ENCODE measurements around the gene THAP12.
A peak's percentile ranks its signal among the peaks of the same experiment; 100 is the strongest.

The THAP12 gene

DNA sequence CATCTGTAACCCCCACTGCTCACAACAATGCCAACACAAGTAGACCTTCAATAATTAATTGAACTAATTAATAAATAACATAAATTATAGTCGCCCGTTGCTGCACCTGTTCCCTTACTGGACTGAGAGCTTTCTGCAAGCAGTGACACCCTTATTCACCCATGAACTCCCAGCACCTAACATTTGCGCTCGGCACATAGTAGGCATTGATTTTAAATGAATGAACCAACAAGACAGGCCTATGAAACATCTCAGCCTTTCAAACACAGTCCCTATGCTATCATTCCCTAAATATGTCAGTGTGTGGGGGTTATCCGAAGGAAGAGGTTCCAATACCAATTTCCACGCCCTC is 1.1 kb downstream of the THAP12 start:
- no peak for DNase-seq (ENCODE audit: low read depth in 4 of 4, low spot score in 1 of 4)

DNA sequence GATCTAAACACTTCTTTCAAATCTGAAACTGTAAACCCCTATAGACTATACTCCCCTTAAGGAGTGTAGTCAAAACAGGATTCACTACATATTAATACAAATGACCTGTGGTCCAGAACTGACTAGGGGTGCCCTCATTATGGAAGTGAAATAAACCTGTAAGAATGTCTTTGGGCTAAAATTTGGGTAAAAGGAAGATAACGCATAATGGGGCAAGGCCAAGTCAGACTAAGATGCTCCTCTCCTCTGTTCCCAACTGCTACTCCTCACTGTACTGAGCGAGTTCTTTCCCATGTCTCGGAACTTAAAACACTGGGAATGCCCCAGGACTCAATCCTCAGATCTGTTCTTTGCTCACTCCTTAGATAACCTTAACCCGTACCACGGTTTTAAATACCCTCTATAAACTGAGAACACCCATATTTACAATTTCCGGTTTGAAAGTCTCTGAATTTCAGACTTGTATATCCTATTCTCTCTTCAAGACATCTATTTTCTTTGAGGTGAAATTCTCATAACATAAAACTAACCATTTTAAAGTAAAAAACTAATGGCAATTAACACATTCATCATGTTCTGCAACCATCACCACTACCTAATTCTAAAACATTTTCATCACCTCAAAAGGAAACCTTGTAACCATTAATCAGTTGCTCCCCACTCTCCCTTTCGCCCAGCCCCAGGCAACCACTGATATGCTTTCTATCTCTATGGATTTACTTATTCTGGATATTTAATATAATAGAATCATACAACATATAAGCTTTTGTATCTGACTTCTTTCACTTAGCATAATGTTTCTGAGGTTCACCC is 4.0 kb downstream of the THAP12 start:
- DNase-seq (ENCODE audit: low read depth in 4 of 4, low spot score in 1 of 4), result no peak

DNA sequence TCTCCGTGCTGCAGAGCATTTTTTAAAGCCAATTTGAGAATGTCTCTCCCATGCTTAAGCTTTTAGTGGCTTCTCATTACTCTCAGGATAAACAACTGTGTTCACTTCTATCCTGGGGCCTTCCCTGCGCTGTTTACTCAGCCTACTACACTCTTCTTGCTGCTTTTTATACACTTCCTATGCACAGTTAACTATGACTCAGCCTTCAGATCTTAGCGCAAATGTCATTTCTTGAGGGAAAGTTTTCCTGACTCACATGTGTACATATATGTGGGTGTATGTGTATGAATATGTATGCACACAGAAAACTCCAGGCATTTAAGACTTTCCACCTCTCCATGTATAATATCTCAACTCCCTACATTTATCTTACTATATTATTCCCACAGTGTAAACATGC is 9.8 kb downstream of the THAP12 start:
- peak in 3 of 4 experiments; percentile 9 to 21 (median 19) for DNase-seq (ENCODE audit: low read depth in 4 of 4, low spot score in 1 of 4)

DNA sequence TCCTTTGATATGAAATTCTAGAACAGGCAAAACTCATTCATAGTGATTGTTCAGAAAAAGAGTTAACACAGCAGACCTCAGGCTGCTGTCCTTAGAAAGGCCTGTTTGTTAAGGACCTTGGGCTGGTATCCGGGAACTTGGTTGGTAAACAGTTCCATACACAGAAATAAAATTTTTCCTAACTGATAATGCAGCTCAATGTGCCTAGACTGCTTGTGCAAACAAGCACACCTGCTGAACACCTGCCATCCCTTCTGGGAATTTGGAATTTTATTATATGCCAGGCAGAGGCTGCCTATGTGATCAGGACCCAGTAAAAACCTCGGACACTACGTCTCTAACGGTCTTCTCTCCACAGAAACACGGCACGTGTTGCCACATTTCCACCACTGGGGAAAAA is 11.5 kb downstream of the THAP12 start:
- DNase-seq (ENCODE audit: low read depth in 4 of 4, low spot score in 1 of 4), result no peak

DNA sequence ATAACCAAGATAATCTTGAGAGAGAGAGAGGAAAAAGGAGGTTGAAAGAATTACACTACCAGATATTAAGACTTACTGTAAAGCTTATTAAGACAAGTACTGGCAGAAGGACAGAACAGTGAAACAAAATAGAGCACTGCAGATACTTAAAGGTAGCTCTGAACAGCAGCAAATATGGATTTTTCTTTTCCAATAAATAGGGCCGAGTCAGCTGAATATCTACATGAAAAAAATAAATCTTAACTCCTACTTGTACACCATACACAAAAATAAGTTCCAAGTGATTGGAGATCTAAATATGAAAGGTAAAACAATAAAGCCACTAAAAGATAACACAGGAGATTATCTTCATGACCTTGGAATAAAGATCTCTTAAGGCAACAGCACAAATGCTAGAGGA is 12.4 kb downstream of the THAP12 start:
- DNase-seq (ENCODE audit: low read depth in 4 of 4, low spot score in 1 of 4), result no peak

DNA sequence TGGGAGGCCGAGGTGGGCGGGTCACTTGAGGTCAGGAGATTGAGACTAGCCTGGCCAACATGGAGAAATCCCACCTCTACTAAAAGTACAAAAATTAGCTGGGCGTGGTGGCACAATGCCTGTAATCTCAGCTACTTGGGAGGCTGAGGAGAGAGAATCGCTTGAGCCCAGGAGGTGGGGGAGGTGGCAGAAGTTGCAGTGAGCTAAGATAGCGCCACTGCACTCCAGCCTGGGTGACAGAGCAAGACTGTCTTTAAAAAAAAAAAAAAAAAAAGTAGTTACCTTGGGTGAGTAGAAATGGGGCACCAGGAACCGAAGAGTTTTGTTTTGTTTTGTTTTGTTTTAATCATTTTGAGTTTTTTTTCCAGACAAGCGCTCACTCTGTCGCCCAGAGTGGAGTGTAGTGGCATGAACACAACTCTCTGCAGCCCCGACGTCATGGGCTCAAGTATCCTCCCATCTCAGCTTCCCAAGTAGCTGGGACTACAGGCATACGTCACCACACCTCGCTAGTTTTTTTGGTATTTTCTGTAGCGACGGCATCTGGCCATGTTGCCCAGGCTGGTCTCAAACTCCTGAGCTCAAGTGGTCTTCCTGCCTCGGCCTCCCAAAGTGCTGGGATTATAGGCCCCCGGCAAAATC is 15.8 kb downstream of the THAP12 start:
- DNase-seq (ENCODE audit: low read depth in 4 of 4, low spot score in 1 of 4), result no peak

DNA sequence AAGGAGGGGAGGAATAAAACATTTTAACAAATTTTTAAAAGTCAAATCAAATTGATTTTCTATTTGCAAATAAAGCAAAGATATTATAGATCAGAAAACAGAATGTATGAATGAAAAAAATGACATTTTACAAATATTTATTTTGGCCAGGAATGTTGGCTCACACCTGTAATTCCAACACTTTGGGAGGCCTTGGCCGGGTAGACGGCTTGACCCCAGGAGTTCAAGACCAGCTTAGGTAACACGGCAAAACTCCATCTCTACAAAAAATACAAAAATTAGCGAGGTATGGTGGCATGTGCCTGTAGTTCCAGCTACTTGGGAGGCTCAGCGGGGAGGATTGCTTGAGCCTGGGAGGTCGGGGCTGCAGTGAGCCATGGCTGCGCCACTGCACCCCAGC is 18.2 kb downstream of the THAP12 start:
- DNase-seq (ENCODE audit: low read depth in 4 of 4, low spot score in 1 of 4), result no peak

DNA sequence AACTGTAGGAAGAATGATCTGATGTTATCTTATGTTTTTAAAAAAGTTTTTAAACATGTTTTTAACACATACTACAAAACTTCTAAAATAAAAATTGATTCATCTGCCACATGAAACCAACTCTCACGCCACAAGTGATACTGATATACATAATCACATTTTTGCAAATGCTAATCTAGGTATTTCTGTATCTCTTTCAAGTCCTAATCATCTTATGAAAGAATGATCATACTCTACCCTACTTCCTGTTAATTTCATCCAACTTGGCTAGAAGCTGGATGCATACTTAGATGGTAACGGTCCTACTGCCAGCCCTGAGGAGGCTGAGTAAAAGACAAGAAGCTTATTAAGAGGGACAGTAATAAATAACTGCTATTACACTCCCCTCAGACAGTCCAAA is 19.2 kb downstream of the THAP12 start:
- DNase-seq (ENCODE audit: low read depth in 4 of 4, low spot score in 1 of 4), result no peak

DNA sequence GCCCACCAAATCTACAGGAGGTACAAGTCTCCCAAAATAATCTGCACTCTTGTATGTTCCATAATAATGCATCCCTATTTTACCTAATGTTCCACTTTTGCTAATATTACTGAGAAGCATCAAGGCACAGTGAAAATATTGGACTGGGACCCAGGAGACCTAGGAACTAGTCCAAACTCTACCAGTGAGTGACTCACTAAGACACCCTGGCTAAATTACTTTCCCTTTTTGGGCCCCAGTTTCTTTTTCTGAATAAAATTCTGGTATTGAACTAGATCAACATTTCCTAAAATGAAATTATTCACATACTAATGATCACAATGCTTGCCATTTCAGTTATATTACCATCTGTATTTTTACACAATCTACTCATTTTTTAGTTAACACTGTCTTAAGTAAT is 19.6 kb downstream of the THAP12 start:
- no peak for DNase-seq (ENCODE audit: low read depth in 4 of 4, low spot score in 1 of 4)

DNA sequence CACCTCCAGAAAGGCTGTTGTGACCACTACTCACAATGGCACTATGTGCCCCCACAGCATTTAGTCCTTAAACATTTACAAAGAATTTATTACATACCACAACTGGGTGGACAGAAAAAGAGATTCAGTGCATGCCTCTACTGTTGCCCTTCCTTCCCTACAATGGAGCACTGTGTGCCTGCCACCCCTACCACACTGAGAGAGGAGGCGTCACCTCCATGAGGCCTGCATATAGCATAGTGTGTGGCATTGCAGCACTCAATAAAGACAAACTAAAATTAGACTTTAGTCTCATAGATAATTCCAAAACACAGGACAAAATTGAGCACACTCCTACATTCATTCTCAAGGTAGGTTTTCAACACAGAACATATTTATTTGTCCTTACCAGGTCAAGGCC is 25.8 kb downstream of the THAP12 start:
- no peak for DNase-seq (ENCODE audit: low read depth in 4 of 4, low spot score in 1 of 4)

DNA sequence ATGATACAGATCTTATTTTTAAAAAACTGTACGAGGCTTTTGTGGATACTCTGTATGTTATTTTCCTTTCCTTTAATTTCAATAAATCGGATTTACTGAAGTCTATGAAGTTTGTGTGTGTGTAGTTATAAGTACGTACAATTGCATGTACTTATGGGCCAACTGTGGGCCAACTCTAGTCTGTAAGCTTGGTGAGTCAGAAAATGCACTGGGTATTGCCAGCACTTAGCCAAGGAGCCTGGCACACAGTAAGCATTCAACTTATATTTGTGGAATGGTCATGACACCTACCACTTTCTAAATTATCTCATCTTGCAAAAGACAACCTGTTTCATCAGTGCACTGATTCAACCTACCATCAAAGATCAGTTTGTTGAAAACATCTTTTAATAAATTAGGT is 32.6 kb downstream of the THAP12 start:
- no peak for DNase-seq (ENCODE audit: low read depth in 4 of 4, low spot score in 1 of 4)

DNA sequence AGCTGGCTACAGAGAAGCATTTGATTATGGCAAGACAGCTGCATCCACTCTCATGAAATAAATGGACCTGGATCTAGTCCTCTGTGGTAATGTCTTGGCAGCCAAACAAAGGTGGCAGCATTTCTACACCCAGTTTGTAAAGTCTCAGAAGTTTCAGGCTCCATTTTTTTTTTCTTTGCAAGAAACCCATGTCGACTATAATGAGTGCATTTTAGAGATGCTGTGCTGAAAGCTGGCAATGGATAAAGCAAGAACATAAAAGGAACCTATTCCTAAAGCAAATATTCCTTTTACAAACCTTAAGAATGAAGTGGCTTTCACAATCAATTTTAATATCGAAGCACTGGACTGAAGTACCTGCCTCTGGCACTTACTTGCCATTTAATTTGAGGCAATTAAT is 33.5 kb downstream of the THAP12 start:
- DNase-seq (ENCODE audit: low read depth in 4 of 4, low spot score in 1 of 4), result no peak

DNA sequence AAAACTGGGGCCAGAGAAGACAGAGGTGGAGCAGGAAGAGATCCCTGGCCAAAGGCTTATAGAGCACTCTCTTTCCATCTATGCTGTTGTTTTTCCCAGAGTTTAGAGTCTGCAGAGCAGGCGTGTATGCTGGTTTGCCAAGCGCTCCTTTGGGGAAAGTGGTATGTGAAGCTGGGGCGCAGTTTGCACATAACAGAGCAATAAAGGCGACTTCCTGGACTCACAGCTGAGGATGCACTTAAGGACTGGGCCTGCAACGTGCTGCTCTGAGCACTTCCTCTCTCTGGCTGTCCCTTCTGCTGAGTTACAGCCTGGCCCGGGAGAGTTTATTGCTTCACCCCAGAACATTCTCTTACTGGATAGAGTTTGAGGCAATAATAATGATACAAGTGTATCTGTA is 41.7 kb downstream of the THAP12 start:
- DNase-seq (ENCODE audit: low read depth in 4 of 4, low spot score in 1 of 4), result no peak

DNA sequence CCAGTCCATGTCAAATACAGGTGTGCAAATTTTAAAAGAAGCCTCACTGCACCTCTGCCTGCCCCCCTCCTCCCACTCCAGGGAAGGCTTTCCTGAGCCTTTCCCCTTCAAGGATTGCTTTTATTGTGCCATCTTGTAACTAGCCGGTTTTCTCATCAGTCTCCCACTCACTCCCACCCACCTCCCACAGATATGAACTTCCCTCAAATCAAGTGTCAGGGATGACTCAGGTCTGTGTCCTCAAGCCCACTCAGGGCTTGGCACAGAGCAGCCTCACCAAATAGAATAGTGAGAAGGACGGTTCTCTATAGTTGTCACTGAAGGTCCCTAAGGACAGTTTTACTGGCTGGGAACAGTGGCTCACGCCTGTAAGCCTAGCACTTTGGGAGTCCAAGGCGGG is 43.0 kb downstream of the THAP12 start:
- DNase-seq (ENCODE audit: low read depth in 4 of 4, low spot score in 1 of 4), result no peak

DNA sequence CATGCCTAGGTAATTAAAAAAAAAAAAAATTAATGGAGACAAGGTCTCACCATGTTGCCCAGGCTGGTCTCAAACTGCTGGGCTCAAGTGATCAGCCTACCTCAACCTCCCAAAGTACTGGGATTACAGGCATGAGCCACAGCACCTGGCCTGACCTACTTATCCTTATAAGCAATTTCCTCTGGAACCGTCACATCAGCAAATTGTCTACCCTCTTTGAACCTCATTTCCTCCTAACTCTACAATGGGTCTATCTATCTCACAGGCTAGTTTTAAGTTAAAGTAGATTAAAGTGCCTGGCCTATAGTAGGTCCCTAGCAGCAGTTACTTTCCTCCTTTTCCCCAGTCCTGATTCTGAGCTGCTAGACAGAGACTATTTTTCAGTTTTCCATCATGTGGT is 43.5 kb downstream of the THAP12 start:
- no peak for DNase-seq (ENCODE audit: low read depth in 4 of 4, low spot score in 1 of 4)

DNA sequence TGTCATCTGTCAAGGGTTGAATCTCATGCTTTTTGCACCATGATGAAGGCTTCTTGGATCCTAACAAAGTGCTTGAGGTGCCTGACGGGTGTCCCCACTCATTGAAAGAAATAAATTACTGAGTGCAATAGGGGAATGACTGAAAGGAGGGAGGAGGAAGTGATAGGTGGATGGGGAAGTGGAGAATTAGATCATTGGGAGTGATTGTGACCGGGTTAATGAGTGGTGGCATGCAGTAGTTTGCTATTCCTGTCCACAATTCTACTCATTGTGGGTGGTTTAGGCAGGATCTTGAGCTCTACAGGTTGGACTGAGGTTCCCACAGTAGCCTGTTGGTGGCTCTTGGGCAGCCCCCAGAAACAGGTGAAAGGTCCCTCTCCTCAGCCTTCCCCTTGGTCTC is 44.3 kb downstream of the THAP12 start:
- no peak for DNase-seq (ENCODE audit: low read depth in 4 of 4, low spot score in 1 of 4)

DNA sequence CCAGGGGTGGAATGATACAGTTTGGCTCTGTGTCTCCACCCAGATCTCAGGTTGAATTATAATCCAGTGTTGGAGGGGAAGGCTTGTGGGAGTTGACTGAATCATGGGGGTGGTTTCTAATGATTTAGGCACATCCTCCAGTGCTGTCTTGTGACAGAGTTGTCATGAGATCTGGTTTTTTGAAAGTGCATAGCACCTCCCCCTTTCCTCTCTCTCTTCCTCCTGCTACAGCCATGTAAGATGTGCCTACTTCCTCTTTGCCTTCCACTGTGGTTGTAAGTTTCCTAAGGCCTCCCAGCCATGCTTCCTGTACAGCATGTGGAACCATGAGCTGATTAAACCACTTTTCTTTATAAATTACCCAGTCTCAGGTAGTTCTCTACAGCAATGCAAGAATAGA is 45.1 kb downstream of the THAP12 start:
- no peak for DNase-seq (ENCODE audit: low read depth in 4 of 4, low spot score in 1 of 4)

DNA sequence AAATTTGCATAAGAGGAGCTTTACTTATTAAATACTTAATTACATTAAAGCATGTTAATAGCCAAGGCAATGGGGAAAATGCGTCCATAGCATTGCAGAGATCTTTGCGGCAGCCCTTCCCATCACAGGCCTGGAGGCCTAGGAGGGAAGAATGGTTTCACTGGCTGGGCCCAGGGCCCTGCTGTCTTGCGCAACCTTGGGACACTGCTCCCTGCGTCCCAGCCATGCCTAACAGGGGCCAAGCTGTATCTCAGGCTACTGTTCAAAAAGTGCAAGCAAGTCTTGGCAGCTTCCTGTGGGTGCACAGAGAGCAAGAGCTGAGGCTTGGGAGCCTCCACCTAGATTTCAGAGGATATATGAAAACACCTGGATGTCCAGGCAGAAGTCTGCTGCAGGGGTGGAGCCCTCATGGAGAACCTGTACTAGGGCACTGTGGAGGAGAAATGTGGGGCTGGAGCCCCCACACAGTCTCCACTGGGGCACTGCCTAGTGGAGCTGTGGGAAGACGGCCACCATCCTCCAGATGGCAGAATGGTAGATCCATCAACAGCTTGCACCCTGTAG is 46.0 kb downstream of the THAP12 start:
- DNase-seq (ENCODE audit: low read depth in 4 of 4, low spot score in 1 of 4), result no peak

DNA sequence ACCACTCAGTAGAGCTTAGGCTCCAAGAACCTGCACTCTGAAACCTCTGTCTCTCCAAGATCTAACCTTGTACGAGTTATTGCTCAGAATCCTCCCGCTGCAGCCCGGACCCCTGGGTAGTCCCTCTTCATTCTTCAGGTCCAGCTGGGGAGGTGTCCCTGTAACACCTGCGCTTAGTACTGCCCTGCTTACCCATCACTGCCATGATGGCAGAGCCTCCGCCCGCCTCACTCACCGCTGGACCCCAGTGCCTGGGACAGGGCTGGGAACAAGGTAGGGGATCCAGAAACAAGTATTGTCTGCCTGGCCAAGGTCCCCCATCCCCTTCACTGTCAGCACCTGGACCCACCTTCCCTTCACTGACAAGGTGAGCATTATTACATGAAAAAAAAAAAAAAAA is 50.3 kb downstream of the THAP12 start:
- no peak for DNase-seq (ENCODE audit: low read depth in 4 of 4, low spot score in 1 of 4)

DNA sequence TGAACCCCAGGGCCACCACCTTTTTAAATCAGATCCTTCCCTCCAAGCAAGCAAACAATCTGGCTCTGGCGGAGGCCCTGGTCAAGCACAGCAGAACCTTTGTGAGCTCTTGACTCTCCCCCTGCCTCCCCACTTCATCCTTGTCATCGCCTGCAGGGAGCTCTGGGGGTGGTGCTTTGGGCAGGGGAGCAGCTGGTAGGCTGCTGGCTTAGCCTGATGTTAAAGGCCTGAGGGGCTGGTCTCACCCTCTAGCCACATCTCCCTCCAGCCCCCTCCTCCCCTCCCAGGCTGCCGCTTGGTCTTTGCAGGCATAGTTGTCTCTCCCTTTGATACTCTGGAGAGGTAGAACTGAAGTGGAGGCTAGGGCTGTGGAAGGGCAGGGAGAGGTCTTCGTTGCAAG is 50.9 kb downstream of the THAP12 start:
- DNase-seq (ENCODE audit: low read depth in 4 of 4, low spot score in 1 of 4), result no peak

DNA sequence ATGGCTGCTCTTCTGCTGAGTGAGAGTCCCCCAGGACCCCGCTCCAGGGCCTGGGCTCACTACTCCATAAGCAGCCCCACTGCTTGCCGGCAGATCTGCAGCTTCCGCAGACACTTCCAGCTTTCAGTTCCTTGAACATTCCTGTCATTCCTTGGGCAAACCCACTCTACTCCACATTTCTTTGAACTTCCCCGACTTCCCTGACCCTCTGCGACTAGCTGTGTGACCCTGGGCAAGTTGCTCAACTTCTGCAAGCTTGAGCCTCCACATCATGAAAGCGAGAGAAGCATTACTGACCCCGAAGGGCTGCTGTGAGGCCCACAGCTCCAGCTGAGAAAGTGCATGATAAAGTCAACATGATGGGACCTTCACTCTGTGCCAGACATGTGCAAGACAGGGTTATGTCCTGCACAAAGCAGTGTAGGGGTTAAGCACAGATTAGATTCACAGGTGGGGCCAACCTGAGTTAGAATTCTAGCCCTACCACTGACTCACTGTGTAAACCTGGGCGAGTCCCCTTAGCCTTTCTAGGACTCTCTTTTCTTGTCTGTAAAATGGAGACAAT is 51.8 kb downstream of the THAP12 start:
- no peak for DNase-seq (ENCODE audit: low read depth in 4 of 4, low spot score in 1 of 4)

DNA sequence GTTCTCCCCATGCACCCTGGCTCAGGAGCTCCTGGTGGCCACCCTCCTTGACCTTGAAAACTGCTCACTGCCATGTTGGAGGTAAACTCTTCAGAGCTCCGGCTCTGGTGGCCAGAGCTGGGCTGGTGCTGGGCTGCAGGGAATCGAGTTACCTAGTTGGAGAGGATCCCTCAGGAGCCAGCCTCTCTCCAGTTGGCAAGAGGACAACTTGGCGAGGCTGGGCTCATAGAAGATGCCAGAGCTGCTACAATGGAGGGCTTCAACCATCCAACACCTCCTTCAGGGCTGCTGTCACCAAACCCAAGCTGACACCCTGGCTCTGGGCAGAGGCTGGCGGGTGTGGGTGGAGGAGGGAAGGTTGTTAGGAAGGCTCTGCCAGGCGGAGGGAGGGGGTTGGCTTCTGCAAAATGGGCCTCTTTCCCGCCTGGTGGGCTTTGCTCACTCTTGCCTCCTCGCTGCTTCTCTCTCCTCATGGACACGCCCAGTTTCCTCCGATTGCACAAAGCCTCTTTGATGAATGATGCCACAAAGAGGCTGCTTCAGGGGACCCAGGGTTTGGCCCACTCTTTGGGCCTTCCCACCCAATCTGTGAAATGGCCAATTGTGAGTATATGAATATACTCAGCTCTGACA is 53.1 kb downstream of the THAP12 start:
- DNase-seq (ENCODE audit: low read depth in 4 of 4, low spot score in 1 of 4), result no peak
